OCI-LY1 (cell line): ENCODE results near the gene GRID2.

ENCODE experiments used
- H2AFZ ChIP-seq: fragments of 200-600 bp; sonication (generic), shearing (Covaris generic); 2 replicates; pipeline ENCODE4 v1.6.0; 2014; ENCODE audit warnings: antibody characterized with exemption, mild to moderate bottlenecking, low read length
- H3F3A ChIP-seq: fragments of 200-600 bp; sonication (generic), shearing (Covaris generic); 2 replicates; pipeline ENCODE4 v1.6.0; 2014; ENCODE audit warnings: mild to moderate bottlenecking, antibody characterized with exemption, low read length, moderate library complexity; ENCODE audit not compliant: insufficient read depth
- H3K27ac ChIP-seq: fragments of 200-600 bp; sonication (generic); 2 replicates; pipeline ENCODE4 v1.5.1; 2014; ENCODE audit warnings: low read length, mixed run types, mild to moderate bottlenecking, low read depth; ENCODE audit not compliant: poor library complexity, severe bottlenecking
- H3K27me3 ChIP-seq: fragments of 200-600 bp; sonication (generic); 2 replicates; pipeline ENCODE4 v1.6.0; 2014; ENCODE audit warnings: antibody characterized with exemption, mild to moderate bottlenecking, low read length, moderate library complexity; ENCODE audit not compliant: insufficient read depth
- H3K36me3 ChIP-seq: fragments of 200-600 bp; sonication (generic); 2 replicates; pipeline ENCODE4 v1.6.1; 2014; ENCODE audit warnings: mild to moderate bottlenecking, antibody characterized with exemption, low read length, moderate library complexity, mixed read lengths; ENCODE audit not compliant: insufficient read depth
- H3K4me1 ChIP-seq: fragments of 200-600 bp; sonication (generic); 2 replicates; pipeline ENCODE4 v1.5.1; 2014; ENCODE audit warnings: mild to moderate bottlenecking, low read length, moderate library complexity; ENCODE audit not compliant: insufficient read depth, severe bottlenecking
- H3K4me2 ChIP-seq: fragments of 200-600 bp; sonication (generic), shearing (Covaris generic); 2 replicates; pipeline ENCODE4 v1.6.1; 2014; ENCODE audit warnings: low read length
- H3K4me3 ChIP-seq: fragments of 200-600 bp; sonication (generic); 2 replicates; pipeline ENCODE4 v1.5.1; 2014; ENCODE audit warnings: low read length, low read depth, mild to moderate bottlenecking, mixed read lengths; ENCODE audit not compliant: poor library complexity, severe bottlenecking
- H3K79me2 ChIP-seq: fragments of 200-600 bp; shearing (Covaris generic); 2 replicates; pipeline ENCODE4 v1.6.1; 2016; ENCODE audit warnings: mixed run types, low read length, mixed read lengths; ENCODE audit not compliant: insufficient read depth
- H3K9ac ChIP-seq: fragments of 200-600 bp; sonication (generic), shearing (Covaris generic); 2 replicates; pipeline ENCODE4 v1.6.1; 2014; ENCODE audit warnings: mild to moderate bottlenecking, low read length, mixed read lengths
- H3K9me2 ChIP-seq: fragments of 200-600 bp; sonication (generic), shearing (Covaris generic); 2 replicates; pipeline ENCODE4 v1.6.1; 2014; ENCODE audit warnings: low read depth, mild to moderate bottlenecking, low read length, mixed read lengths
- H3K9me3 ChIP-seq: fragments of 200-600 bp; shearing (Covaris generic); 2 replicates; pipeline ENCODE4 v1.6.1; 2014; ENCODE audit warnings: low read length, mixed read lengths
- H4K20me1 ChIP-seq: fragments of 200-600 bp; sonication (generic), shearing (Covaris generic); 2 replicates; pipeline ENCODE4 v1.6.0; 2016; ENCODE audit warnings: mild to moderate bottlenecking, low read length; ENCODE audit not compliant: insufficient read depth
- CTCF ChIP-seq: fragments of 200-600 bp; sonication (generic), shearing (Covaris generic); IDR thresholded peaks from 2 replicates; pipeline ENCODE4 v1.5.1; 2017; ENCODE audit warnings: mild to moderate bottlenecking, antibody characterized with exemption, low read length, moderate library complexity, mixed read lengths
- EZH2 ChIP-seq: fragments of 200-600 bp; sonication (generic), shearing (Covaris generic); IDR thresholded peaks from 2 replicates; pipeline ENCODE4 v1.8.0; 2017; ENCODE audit warnings: borderline replicate concordance, mixed run types, mild to moderate bottlenecking, antibody characterized with exemption, low read length, moderate library complexity, mixed read lengths

GRID2 gene

GRCh38 chr4:93178279-93178678 is 874.5 kb downstream of the GRID2 start:
- H4K20me1 ChIP-seq = no peaks in the 10 kb centered on the region
- no peak for TF ChIP-seq CTCF
- no peak for TF ChIP-seq EZH2
- H3K9ac ChIP-seq = no peak overlapping the region
- no peaks in the 10 kb centered on the region for H3K79me2 ChIP-seq
- no peak overlapping the region for H3K4me3 ChIP-seq
- H3F3A ChIP-seq = no peaks in the 10 kb centered on the region
- H2AFZ ChIP-seq = no peak overlapping the region
- H3K4me1 ChIP-seq = no peaks in the 10 kb centered on the region
- no peaks in the 10 kb centered on the region for H3K36me3 ChIP-seq
- no peaks in the 10 kb centered on the region for H3K27me3 ChIP-seq
- H3K9me2 ChIP-seq = no peaks in the 10 kb centered on the region
- no peak overlapping the region for H3K27ac ChIP-seq
- no peak overlapping the region for H3K4me2 ChIP-seq
- no peaks in the 10 kb centered on the region for H3K9me3 ChIP-seq

GRCh38 chr4:93179044-93179443 is 875.3 kb downstream of the GRID2 start:
- H3K27me3 ChIP-seq = no peaks in the 10 kb centered on the region

GRCh38 chr4:93182722-93183121 is 879.0 kb downstream of the GRID2 start:
- Histone ChIP-seq H3K27me3 (no peaks in the 10 kb centered on the region), H2AFZ (no peak overlapping the region), H3K4me3 (no peak overlapping the region), H3K9me3 (no peaks in the 10 kb centered on the region), H3K79me2 (no peaks in the 10 kb centered on the region), H3K36me3 (no peaks in the 10 kb centered on the region), H3K4me2 (no peak overlapping the region), H3K9me2 (no peaks in the 10 kb centered on the region), H3K4me1 (no peaks in the 10 kb centered on the region), H4K20me1 (no peaks in the 10 kb centered on the region), H3K27ac (no peak overlapping the region), H3F3A (no peaks in the 10 kb centered on the region), H3K9ac (no peak overlapping the region)
- TF ChIP-seq EZH2 = no peak
- TF ChIP-seq CTCF = no peak

More at GRCh38 chr4:93179044-93179443, 875.3 kb downstream of the GRID2 start:
- Histone ChIP-seq H3K36me3 (no peaks in the 10 kb centered on the region), H3K9ac (no peak overlapping the region), H3F3A (no peaks in the 10 kb centered on the region), H3K9me3 (no peaks in the 10 kb centered on the region), H3K9me2 (no peaks in the 10 kb centered on the region), H3K27ac (no peak overlapping the region), H2AFZ (no peak overlapping the region), H3K79me2 (no peaks in the 10 kb centered on the region), H3K4me2 (no peak overlapping the region), H3K4me1 (no peaks in the 10 kb centered on the region), H4K20me1 (no peaks in the 10 kb centered on the region), H3K4me3 (no peak overlapping the region)
- TF ChIP-seq EZH2 (no peak), CTCF (no peak)
